Fibroblast of skin of back (primary cell): ENCODE data around the gene TRIM14. TPM values are rescaled to one million over a fixed set of nuclear protein-coding genes. Genes with fewer than 3 reads are reported as not detected.

Experiments used
- DNase-seq: peaks from one replicate; pipeline ENCODE4 v3.0.0-alpha.2; 2013
- polyA plus RNA-seq, 2 experiments: library from polyadenylated mRNA; unstranded; fragments of 120-200 nt; gene quantifications; one replicate each; pipeline ENCODE4 v1.2.1, GENCODE V29; 2013; ENCODE audit not compliant: insufficient read length in 2 of 2

The TRIM14 gene
- 1.3 TPM for polyA plus RNA-seq (2013, experiment 1 of 2; ENCODE audit: insufficient read length)
- 0.81 TPM for polyA plus RNA-seq (2013, experiment 2 of 2; ENCODE audit: insufficient read length)

- peak; percentile 33 for DNase-seq
Measured at GRCh38 chr9:98118640-98119601, at the start of gene TRIM14. Gene TRIM14 (minus strand): TSS chr9:98119222. CDS start chr9:98119188, 34 bp downstream.

DNA sequence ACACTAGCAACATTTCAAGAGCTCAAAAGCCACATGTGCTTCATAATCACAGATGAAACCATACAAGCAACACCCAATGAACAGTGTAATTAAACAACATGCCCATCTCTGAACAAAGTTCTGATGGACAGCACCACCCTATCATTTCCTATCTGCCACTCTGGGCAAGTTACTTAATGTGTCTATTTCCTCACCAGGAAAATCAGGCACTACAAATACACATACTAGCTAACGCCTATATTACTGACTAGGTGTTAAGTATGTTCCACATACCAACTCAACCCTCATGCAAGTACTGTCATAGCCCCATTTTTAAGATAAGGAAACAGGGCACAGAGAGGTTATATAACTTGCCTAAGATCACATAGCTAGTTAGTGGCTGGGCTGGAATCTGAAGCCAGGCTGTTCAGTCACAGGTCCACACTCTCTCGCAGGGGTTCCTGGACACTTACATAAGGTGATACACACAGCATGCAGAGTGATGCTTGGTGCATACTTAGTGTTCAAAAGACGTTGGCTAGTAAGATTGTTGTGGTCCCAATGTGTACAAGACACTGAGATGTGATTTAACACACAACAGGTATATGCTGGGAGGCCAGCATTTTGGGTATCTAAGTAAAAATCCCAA, 49.2 kb upstream of the TRIM14 start:
- DNase-seq, result no peak

DNA sequence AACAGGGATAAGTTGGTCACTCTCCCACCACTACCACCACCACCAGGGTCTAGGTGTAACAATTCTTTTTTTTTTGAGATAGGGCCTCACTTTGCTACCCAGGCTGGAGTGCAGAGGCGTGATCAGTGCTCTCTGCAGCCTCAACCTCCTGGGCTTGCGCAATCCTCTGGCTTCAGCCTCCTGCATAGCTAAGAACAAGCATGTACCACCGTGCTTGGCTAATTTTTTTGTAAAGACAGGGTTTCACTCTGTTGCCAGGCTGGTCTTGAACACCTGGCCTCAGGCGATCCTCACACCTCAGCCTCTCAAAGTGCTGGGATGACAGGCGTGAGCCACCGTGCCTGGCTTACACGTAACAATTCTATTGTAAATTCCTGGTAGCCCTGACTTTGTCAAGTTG, 45.9 kb upstream of the TRIM14 start:
- no peak for DNase-seq

GRCh38 chr9:98162613-98163012, 43.6 kb upstream of the TRIM14 start:
- no peak for DNase-seq

- no peak for DNase-seq
Measured at GRCh38 chr9:98161851-98162250, 42.8 kb upstream of the TRIM14 start.

- DNase-seq, result no peak
Measured at GRCh38 chr9:98159790-98160189, 40.8 kb upstream of the TRIM14 start.

DNA sequence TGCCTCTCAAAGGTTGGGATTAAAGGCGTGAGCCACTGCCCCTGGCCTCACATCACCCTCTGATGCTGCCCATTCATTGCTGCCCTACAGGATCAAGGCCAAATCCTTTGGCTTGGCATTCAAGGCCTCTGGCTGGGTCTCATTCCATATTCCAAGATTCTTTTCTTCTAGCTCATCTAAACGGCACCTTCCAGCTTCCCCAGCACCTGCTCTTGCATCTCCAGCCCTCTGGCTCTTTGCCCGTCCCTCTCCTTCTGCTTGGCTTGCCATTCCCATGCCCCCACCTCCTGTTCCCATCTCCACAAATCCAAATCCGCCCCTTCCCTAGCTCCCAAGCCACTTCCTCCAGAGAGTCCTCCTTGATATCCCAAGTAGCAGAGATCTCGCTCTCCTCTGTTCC, 40.3 kb upstream of the TRIM14 start:
- no peak for DNase-seq

GRCh38 chr9:98158071-98158831, 39.2 kb upstream of the TRIM14 start:
- no peak for DNase-seq

DNA sequence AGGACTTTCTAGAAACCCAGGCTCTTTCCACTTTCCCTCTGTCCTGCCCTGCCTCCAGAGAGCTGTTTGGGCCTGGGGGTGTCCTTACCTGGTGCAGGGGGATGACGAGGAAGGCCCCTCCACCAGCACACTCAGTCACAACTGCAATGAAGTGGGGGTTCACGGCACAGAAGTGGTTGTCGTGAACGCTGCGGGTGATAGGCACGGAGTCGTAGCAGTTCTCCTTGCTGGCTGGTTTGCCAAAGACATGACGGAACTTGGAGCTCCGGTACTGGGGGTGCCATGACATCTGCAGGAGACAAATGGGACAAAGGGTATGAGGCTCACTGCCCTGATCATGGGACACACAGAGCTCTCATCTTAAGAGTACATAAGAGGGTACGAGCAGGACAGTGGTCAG, 38.4 kb upstream of the TRIM14 start:
- no peak for DNase-seq

DNA sequence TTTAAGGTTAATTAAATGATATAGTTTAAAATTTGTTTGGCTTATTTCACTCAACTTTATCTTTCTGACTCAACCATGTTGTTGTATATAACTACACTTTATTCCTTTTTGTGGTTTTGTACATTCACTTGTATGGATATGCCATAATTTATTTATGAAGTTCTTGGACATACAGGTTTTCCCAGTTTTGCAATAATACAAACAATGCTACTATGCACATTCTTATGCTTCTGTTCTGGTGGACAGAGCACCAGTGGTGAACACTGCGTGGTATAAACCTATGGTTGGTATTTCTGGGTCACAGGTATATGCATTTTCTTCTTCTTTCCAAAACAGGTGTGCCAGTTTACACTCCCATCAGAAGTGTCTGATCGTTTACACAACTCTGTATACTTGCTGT, 35.7 kb upstream of the TRIM14 start:
- no peak for DNase-seq

DNA sequence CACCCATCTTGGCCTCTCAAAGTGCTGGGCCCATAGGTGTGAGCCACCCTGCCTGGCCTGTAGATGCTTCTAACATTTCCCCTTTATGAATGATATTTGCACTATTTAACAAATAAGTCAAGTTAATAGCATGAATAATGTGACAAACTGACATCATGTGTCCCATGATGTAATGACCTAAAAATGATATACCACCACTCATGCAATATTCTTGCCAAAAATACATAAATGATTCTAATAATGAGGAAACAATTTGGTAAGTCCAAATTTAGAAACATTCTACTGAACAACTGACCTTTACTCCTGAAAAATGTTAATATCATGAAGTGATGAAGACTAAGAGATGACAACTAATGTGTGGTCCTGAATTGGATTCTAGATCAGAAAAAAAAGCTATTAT, 33.5 kb upstream of the TRIM14 start:
- no peak for DNase-seq

- no peak for DNase-seq
Measured at GRCh38 chr9:98150721-98151120, 31.7 kb upstream of the TRIM14 start.

DNA sequence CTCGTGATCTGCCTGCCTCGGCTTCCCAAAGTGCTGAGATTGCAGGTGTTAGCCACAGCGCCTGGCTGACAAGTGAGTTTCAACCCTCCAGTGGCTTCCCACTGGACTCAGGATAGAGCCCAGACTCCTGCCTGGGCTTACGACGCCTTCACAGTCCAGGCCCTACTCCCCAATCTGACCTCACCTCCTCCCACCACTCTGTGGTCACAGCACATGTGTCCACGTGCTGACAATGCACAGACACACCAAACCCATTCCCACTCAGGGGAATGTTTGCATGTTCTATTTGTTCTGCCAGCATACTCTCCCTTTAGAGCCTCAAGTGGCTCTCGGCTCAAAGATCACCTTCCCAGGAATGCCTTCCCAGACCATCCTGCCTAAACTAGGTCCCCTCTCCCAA, 31.1 kb upstream of the TRIM14 start:
- DNase-seq, result no peak

DNA sequence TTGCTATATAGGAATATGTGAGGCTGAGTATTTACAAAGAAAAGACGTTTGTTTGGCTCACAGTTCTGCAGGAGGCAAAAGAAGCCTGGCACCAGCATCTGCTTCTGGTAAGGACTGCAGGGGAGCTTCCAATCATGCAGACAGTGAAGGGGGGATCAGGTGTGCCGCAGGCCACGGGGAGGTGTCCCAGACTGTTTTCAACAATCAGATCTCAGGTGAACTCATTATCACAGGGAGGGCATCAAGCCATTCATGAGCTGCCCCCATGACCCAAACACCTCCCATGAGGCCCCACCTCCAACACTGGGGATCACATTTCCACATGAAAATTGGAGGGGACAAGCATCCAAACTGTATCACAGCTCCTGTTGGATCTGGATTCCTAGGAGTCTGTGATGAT, 30.4 kb upstream of the TRIM14 start:
- no peak for DNase-seq

DNA sequence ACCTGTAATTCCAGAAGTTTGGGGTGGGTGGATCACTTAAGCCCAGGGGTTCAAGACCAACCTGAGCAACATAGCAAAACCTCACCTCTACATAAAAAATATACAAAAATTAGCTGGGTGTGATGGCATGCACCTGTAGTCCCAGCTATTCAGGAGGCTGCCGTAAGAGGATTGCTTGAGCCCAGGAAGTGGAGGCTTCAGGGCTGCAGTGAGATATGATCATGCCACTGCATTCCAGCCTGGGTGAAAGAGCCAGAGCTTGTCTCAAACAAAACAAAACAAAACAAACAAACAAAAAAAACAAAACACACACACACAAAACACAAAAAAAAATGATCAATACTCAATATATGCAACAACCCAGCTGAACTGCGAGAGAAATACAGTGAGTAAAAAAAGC, 29.5 kb upstream of the TRIM14 start:
- DNase-seq, result no peak

GRCh38 chr9:98147582-98147981, 28.6 kb upstream of the TRIM14 start:
- DNase-seq, result no peak

GRCh38 chr9:98146101-98146991, 27.3 kb upstream of the TRIM14 start:
- DNase-seq, result no peak

DNA sequence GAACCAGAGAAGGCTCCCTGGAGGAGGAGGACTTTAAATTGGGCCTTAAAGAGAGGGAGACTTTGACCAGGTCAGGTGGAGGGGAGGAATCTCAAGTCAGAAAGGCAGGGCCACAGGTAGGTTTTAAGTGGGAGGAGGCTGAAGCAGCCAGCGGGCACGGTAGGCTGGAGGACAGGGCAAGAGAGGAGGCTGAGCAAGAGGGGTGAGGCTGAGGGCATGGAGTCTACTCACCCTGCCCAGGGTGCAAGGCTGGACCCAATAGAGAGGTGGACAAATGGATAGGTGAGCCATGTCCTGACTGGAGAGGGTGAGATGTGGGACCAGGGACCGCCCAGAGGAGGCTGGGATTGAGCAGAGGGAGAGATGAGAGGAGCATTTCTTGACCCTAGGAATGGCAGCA, 25.6 kb upstream of the TRIM14 start:
- no peak for DNase-seq

DNA sequence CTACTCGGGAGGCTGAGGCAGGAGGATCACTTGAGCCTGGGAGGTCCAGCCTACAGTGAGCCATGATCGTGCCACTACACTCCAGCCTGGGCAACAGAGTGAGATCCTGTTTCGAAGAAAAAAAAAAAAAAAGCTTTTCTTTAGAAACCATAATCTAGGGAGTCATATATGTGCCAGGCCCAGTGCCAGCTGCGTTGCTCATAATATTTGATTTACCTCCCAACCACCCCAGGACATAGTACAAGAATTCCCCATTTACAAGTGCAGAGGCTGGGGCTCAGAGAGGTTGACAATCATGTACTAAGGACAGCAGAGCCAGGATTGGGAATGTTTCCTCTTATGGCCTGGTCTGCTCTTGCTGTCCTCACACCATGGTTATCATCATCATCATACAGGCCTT, 25.1 kb upstream of the TRIM14 start:
- no peak for DNase-seq

GRCh38 chr9:98142925-98143481, 24.0 kb upstream of the TRIM14 start:
- DNase-seq, result no peak

- DNase-seq, result no peak
Measured at GRCh38 chr9:98142182-98142907, 23.3 kb upstream of the TRIM14 start.
